ENCODE results near the gene CACNA1C.
"Not testable (repeated sequence)": the region's sequence is repeated elsewhere in the genome, so short reads cannot be mapped to it uniquely, and the experiment has no call there.

The CACNA1C gene

DNA sequence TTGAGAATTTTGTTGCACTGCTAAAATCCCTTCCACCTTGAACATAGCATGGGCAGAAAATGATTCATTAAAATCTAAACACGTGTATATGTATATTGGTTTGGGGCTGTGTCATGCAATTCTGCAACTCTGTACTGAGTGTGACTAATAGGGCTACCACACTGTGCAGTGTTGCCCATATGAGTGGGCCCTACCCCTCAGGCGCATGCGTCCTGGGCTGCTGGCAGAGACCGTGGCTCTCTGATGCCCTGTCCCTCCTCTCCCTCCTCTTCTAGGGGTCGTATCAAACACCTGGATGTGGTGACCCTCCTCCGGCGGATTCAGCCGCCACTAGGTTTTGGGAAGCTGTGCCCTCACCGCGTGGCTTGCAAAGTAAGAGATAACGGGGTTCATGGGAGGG is 613.6 kb downstream of the CACNA1C start:
- no peak for DNase-seq

DNA sequence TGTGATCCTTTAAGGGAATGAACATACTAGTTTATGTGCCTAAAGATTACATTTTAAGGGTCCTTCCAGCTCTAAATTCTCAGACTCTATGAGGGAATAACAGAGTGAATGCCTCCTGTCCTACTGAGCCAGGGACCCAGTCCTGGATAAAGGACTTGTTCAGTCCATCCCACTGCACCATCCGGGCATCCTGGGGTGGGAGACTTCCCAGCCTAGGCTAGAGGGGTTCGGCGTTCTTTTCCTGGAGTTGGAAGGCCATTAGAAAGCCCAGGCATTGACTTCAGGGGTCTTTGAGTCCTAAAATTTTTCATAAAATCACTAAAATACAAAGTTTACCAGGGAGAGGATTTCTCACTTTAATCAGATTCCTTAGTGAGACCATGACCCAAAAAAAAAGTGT is 614.1 kb downstream of the CACNA1C start:
- no peak for DNase-seq

DNA sequence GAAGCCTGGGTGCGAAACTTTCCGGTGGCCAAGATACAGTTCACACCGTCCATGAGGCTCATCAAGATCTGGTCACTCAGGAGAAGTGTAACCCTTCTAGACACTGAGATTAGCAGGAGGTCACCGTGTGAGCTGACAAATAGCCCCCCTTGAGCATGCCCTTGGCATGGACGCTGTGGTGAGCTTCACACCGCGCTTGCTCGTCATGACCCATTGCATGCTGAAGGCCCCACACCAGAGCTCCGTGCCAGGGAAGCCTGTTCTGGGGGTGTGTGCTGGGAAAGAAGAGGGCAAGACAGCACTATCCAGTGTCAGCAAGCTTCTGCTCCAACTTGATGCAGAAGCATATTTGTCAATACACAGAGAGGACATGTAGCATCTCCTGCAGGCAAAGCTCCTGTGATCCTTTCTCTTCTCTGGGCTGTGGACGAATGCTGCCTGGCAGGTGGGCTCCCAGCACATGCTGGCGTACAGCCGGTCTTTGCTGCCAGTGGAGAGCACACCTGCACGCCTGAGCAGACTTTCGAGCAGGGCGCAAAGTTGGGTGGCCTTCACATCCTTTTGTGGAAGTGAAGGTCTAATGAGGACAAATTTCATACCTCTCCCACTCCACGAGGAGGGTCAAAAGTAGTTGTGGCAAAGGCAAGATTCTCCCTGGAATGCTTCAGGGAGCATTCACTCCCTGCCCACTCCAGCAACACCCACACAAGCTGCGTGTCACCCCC is 615.1 kb downstream of the CACNA1C start:
- no peak for DNase-seq

DNA sequence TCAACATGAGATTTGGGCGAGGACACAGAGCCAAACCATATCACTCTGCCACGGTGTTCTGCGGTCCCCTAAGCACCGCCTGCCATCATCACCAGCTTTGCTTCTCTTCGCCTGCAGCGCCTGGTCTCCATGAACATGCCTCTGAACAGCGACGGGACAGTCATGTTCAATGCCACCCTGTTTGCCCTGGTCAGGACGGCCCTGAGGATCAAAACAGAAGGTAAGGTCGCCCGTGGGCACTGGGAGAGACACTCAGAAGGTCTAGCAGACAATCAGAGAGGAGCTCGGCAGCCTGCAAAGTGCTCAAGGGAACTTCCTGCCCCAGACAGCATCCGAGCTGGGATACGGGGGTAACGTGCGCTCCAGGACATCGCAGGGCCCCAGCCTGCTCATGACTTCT is 616.0 kb downstream of the CACNA1C start:
- DNase-seq = no peak

DNA sequence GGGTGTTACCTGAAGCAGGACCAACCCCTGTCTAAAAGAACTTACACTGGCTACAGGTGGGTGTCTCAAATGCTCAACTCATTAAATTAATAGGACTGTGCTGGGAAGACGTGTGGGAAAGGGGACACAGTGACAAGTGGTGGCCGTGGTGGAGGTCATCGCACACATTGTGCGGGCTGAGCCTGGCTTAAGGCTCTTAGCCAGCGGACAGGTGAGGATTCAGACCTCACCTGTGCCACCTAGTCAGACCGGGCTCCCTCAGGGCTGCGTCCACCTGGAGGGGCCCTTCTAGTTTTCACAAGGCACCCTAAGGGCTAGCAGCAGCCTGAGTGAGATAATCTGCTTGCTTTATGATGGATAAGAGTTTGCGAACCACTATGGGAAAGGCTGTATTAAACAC is 616.8 kb downstream of the CACNA1C start:
- no peak for DNase-seq

DNA sequence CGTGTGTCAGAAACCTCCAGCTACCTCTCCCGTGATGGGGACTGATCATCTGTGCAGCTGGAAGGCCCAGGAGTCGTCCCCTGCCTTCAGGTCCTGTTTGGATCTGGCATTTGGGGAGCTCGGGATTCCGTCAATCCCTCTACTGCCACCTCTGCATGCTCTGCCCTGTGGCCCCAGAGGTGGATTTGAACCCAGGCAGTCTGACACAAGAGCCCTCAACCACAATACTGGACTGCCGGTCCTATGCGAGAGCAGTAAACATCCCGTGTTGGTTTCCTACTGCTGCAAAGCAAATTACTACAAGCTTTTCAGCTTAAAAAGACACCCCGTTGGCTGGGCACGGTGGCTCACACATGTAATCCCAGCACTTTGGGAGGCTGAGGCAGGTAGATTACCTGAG is 620.1 kb downstream of the CACNA1C start:
- DNase-seq = no peak

DNA sequence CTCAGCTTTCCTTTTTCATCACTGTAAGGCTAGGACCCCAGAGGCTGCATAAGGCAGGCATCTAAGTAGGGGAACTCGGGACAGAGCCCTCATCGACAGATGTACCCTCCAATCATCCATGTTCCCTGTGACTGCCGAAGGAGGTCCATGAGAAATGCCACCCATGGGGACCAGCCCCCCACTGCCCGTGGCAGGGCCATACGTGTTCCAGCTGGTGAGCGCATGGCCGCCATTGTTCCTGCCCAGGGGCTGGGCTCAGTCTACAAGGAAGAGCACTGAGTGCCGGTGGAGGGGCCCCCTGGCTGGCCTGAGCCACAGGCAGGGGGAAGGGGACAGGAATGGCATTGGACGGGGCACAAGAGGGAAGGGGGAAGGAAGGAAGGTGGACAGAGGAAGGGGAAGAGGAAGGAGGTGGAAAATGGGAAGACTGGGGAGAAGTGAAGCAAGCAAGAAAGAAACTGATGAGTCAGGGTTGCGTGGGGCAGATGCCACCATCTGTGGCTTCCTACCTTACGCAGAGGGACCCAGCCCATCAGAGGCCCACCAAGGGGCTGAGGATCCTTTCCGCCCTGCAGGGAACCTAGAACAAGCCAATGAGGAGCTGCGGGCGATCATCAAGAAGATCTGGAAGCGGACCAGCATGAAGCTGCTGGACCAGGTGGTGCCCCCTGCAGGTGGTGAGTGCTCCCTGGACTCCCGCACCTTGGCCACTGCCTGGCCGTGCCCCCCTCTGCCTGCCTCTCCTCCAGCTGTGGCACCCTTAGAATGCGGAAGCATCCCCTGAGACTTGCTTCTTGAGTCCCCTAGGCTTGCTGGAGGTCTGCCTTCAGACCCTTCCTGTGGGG is 621.4 kb downstream of the CACNA1C start:
- DNase-seq = no peak

DNA sequence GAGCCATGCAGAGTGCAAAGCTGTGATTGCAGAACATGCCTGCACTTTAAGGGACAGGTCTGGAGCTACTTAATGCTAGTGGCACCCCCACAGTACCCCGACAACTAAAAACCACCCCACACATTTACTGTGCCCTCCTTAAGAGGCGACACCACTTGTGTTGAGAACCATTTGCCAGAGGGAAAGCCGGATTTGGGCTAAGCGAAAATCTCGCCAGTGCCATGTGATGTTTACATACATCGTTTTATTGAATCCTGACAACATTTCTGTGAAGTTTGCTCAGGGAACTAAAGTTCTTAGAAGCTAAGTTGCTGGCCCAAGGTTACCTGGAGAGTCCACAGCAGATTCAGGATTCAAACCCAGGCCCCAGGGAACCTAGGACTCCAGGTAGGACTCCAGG is 623.0 kb downstream of the CACNA1C start:
- no peak for DNase-seq

DNA sequence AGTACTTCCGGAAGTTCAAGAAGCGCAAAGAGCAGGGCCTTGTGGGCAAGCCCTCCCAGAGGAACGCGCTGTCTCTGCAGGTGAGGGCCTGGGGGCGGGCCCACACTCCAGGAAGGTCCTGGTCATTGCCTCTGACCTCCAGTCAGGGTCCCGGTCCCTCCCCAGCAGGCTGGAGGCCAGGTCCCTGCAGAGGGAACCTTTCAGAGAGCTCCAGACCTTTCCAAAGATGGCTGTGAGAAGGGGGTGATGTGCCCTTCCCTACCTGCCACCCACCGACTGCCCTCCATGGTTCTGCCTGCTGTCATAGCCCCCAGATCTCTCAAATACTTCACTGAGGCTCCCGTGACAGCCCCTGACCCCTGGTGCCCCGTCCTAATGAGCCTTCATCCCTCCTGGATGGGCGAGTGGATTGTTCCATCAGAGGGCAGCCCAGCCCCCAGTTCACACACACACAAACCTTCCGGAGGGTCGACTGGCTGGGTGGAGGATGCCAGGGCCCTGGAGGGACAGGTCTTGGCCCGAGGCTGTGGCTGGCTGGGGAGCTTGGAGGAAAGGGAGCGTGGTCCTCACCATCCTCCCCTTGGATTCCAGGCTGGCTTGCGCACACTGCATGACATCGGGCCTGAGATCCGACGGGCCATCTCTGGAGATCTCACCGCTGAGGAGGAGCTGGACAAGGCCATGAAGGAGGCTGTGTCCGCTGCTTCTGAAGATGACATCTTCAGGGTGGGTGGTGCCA is 624.5 kb downstream of the CACNA1C start:
- peak; percentile 9 for DNase-seq

DNA sequence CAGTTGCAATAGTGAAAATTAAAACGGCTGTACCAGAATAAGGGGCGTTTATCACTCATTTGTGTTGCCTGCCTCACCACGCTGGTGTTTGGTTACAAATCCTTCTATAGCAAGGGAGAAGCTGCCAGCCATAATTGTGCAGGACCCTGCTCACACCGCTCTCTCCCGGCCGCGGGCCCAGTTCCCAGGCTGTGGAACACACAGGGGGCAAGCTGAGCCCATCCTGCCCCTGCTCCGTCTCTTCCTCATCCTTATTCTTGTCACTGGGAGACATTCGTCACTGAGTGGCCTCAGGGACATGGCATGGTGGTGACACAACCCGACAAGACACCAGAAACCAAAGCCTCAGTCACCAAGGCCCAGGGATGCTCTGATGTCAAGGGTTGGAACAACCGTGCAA is 625.6 kb downstream of the CACNA1C start:
- peak; percentile 3 for DNase-seq

DNA sequence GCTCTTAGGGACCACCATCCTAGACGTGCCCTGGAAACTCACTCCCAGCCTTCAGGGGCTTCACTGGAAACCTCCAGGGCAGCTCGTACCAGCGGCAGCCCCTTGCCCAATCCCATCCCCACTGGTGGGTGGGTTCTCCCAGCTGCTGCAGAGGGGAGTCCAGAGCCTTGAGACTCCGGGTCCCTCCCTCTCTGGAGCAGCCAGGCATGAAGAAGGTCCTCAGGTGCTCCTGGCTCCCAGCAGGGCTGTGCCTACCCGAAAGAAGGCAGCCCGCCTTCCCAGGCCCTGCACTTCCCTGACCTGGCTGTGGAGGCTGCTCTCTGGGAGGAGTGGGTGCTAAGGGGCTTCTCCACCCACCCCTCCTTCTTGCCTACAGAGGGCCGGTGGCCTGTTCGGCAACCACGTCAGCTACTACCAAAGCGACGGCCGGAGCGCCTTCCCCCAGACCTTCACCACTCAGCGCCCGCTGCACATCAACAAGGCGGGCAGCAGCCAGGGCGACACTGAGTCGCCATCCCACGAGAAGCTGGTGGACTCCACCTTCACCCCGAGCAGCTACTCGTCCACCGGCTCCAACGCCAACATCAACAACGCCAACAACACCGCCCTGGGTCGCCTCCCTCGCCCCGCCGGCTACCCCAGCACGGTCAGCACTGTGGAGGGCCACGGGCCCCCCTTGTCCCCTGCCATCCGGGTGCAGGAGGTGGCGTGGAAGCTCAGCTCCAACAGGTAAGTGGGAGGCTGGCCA is 626.5 kb downstream of the CACNA1C start:
- DNase-seq = peak; percentile 11

DNA sequence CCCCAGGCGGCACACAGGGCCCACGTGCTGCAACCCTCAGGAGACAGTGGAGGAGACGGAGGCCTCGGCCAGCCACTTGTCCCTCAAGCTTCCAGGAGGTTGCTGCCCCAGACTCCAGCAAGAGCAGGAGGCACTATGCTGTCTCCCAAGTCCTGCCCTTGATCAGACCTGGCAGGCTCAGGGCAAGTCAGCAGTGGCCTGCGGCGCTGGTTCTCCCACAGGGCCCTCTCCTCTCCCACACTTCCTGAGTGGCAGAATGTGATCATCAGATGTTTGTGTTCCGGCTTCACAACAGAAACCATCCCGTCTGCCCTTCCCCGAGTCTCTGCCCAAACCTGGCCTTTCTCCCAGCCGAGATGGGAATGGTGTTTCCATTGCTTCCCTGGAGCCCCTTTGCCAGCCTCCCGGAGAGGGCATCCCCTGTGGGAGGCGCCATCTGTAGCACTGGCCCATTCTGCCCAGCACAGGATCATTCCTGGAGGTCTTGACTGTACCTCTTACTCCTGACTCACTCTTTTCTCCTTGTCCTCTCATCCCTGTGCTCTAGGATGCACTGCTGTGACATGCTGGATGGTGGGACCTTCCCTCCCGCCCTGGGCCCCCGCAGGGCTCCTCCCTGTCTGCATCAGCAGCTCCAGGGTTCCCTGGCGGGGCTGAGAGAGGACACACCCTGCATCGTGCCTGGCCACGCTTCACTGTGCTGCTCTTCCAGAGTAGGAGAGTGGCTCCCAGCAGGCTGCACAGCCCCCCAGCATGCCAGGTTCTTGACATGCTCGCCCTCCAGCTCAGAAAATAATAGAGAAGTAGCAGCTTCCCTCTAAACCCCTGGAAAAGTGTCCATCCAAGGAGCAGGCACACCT is 627.3 kb downstream of the CACNA1C start:
- peak; percentile 12 for DNase-seq

DNA sequence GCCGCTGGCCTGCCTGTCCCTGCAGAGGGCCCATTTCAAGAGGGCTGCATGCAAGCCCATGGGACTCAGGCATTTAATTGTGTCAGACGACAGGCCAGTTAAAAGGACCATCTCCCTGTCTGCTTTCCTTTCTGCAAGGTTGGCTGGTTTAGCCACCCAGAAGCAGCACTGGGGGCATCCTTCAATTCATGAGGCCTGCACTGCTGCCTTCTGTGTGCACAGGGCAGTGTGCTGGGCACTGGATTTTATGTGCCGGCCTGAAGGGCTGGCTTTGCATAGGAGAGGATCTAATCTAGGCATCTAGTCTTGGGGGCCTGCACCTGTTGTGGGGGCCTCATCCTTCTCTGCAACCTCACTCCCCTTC is 627.9 kb downstream of the CACNA1C start:
- peak; percentile 12 for DNase-seq

DNA sequence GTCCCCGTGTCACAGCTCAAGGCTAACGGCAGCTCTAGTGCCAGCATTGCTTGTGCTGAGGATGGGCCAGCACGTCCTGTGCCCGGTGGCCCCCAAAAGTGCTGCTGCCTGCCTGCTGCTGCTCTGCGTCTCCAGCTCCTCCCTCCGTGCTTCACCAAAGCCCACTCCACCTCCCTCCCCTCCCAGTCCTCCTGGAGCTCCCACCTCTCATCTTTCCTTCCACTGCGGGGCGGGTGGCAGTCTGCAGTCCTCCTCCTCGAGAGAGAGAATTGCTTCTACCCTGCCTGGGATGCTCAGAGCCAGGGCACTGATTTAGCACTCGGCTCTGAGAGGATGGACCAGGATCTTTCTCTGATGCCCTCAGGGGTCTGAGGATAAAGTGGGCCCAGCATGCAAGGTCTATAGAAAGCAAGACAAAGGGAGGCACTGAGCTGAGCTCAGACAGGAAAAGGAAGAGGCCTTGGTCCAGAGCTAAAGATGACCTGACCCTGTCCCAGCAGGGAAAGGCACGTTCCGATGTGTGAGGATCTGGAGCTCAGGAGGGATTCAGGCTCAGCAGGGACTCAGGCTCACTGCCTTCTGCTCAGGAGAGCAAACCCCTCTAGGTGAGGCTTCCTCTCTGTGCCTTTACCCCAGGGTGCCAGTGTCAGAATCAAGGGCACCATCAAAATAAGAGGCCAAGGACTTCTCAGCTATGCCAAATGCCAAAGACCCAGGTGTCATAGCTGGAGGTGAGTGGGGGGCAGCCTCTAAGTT is 628.8 kb downstream of the CACNA1C start:
- peak; percentile 21 for DNase-seq

DNA sequence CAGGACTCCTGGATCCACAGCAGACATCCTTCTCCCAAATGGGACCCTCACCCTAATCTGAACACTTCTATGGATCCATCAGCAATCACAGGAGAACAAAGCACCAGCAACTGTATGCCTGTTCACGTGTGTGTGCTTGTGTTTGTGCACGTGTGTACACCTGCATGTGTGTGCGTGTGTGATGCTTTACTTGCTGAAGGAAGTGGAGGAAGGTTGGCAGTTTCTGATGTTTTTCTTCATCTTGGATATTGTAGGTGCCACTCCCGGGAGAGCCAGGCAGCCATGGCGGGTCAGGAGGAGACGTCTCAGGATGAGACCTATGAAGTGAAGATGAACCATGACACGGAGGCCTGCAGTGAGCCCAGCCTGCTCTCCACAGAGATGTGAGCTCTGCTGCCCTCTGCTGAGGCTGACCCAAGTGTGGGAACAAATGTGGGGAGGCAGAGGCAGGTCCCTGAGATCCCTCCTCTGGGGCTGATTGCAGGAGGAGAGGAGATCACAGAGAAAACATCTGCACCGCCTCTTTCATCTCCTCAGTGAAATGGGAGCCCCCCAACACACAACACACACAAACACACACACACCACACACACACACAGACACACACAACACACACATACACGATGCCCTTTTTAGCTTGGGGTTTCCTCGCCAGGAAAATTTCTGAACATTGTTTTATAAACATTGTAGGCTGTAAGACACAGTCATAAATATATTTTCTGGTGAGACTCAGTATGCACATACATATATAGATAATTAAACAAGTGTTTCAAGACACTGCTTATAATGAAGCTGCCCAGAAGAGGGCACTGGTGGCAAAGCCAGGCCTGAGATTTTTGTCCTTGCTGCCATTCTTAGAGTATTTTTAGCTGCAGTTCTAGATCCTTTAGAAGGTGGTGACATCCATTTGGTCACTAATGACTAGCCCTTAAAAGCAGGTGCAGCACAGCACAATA is 629.8 kb downstream of the CACNA1C start:
- peak; percentile 45 for DNase-seq

DNA sequence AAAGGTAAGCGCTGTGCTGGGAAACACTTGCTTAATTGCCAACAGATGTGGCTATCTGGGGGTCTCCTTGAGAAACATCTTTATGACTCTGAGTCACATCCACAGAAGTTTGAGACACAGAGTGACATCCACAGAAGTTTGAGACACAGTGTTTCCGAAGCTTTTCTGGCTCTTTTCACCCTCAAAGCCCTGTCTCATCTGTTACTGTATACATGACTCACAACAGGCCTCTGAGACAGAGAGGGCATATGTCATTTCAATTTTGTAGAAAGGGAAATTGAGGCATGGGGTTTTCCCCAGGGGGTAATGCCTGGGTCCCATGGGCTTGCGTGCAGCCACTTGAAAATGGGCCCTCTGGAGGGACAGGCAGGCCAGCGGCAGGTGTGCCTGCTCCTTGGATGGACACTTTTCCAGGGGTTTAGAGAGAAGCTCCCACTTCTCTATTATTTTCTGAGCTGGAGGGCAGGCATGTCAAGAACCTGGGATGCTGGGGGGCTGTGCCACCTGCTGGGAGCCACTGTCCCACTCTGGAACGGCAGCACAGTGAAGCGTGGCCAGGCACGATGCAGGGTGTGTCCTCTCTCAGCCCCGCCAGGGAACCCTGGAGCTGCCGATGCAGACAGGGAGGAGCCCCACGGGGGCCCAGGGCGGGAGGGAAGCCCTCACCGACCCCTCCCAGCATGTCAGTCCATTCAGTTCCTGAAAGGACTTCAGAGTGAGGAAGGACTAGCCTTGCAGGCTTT is 630.7 kb downstream of the CACNA1C start:
- peak; percentile 19 for DNase-seq

DNA sequence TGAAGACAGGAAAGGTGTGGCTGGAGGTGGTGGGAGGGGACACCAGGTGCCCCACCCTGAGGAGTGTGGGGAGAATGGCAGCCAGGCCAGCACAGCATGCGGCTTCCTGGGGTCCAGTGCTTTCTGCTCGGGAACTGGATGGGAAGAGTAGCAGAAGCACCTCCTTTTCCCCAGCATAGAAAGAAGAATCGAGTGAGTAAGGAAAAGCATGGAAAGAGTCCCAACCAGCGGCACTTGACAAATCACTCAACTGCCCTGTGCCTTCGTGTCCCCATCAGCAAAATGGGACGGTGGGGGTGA is 631.2 kb downstream of the CACNA1C start:
- not testable (repeated sequence) for DNase-seq

DNA sequence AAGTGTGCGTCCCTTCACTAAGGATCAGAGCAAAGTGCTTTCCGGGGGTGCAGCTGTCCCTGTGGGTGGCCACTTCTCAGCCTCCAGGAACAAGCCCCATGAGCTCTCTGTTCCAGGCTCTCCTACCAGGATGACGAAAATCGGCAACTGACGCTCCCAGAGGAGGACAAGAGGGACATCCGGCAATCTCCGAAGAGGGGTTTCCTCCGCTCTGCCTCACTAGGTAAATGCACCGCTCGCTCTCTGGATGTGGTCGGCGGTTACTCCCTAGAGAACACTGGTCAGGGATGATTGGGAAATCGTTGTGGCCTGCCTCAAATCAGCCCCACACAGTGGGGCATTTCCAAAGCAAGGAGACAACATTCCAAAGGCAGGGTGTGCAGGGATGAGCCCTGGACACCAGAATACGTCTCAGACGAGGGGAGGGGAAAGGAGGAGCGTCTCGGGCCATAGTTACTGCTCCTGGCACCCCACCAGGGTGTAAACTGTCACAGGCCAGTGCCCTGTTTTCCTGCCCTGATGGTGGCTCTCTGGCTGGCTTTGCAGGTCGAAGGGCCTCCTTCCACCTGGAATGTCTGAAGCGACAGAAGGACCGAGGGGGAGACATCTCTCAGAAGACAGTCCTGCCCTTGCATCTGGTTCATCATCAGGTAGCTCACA is 633.0 kb downstream of the CACNA1C start:
- not testable (repeated sequence) for DNase-seq

DNA sequence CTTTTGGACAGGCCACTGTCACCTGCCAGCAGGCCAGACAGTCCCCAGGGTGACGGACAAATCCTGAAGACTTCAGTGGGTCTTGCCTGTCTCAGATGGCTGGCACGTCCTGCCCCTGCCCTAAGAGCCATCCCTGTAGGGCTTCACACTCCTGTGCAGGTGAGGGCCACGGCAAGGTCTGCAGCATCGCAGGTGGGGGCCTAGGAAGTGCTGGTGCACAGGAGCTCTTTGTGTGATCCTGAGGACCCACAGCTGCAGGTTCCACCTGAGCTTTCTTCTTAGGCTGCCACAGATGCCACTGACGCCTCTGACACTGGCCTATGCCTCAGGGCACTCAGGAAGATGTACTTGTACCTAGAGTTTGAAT is 633.5 kb downstream of the CACNA1C start:
- DNase-seq = peak; percentile 19

Measured in stimulated activated CD8-positive, alpha-beta memory T cell treated with anti-CD3 and anti-CD28 coated beads, Interleukin-4, amount 100 ng/mL, for 48 hours (primary cell).